ENCODE measurements around the gene CAMP.
"Not testable (repeated sequence)": the region's sequence is repeated elsewhere in the genome, so short reads cannot be mapped to it uniquely, and the experiment has no call there.

Gene CAMP, protein sequence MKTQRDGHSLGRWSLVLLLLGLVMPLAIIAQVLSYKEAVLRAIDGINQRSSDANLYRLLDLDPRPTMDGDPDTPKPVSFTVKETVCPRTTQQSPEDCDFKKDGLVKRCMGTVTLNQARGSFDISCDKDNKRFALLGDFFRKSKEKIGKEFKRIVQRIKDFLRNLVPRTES

GRCh38 chr3:48222616-48223513, at the start of gene CAMP:
TSS of gene CAMP (plus strand) at chr3:48223495. CDS start at chr3:48223512, 17 bp downstream.
- no peak for DNase-seq

DNA sequence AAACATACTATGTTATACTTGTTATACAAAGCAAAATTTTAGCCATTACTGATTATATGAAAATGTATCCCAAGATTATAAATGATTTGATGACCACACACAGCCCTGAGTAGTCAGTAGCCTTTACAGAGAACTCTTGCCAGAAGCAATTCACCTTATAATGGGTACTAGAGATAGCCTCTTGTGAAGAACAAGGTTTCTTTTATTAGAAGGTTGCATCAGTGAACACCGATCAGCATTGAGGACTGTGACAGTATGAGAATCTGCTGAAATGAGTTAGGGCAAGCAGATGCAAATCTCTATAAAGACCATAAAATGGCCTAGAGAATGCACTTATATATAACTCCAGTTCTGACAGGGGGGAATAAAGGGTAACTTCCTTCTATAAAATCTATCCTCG, 45.2 kb upstream of the CAMP start:
- no peak for DNase-seq

DNA sequence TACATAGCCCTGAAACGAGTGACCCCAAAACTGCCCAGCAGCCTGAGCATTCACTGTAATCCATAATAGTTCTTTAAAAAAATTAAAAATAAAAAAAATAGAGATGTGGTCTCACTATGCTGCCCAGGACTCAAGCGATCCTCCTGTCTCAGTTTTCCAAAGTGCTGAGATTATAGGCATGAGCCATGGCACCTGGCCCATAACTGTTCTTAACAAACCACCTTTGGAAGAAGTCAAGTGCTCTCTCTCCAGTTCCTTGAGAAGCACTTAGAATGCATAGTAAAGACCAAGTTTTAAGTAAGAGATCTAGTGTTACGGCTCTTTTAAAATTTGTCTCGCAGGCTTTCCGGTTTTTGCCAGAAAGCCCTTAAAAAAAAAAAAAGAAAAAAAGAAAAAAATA, 43.3 kb upstream of the CAMP start:
- no peak for DNase-seq

GRCh38 chr3:48180531-48181253, 42.6 kb upstream of the CAMP start:
- DNase-seq, result no peak

GRCh38 chr3:48184299-48184698, 39.0 kb upstream of the CAMP start:
- DNase-seq, result no peak

- DNase-seq, result no peak
Observed at GRCh38 chr3:48185129-48185528, 38.2 kb upstream of the CAMP start.

- no peak for DNase-seq
Observed at GRCh38 chr3:48186631-48187300, 36.5 kb upstream of the CAMP start.

- no peak for DNase-seq
Observed at GRCh38 chr3:48187301-48187578, 36.1 kb upstream of the CAMP start.

GRCh38 chr3:48187579-48188265, 35.6 kb upstream of the CAMP start:
- DNase-seq, result peak in 1 of 2 donors; percentile 1

GRCh38 chr3:48188266-48189201, 34.8 kb upstream of the CAMP start, which contains the start of gene CDC25A:
TSS of gene CDC25A (minus strand) at chr3:48188417. CDS start at chr3:48187947, 470 bp downstream.
- DNase-seq, result peak; percentile 90 to 91

GRCh38 chr3:48189321-48189720, 34.0 kb upstream of the CAMP start:
- DNase-seq, result no peak

DNA sequence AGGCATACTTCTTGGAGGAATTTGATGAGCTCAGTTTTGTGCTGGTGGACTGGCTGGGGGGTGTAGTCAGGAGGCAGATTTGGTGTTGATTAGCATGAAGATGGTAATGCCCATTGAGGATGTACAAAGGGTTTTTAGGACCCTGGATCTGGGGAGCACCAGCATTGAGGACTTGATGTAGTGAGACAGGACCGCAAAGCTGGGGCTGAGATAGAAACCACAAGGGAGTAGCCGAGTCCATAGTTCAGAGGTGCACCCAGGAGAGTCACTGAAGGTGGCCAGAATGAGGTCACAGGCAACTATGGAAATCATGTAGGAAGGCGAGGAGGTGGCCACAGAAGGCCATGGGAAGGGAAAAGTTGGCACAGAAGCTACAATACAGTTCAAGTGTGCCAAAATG, 32.4 kb upstream of the CAMP start:
- no peak for DNase-seq

- DNase-seq, result no peak
Observed at GRCh38 chr3:48194446-48195071, 28.7 kb upstream of the CAMP start.

DNA sequence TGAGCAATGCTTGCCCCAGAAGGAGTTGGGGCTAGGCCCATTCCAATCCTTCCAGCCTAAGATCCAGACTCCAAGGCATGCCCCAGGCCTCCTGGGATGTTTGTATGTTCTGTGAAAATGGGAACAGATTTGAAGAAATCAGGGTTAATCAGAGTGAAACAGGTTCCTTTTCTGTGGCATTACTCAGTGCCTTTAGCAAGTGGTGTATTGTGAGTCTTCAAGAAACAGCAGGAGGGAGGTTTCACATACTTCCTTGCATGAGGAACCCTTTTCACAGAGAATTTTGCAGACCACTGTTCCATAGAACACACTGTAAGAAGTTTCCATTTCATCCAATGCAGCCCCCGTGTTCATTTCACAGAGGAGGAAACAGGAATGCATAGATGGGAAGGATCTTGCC, 26.7 kb upstream of the CAMP start:
- no peak for DNase-seq

DNA sequence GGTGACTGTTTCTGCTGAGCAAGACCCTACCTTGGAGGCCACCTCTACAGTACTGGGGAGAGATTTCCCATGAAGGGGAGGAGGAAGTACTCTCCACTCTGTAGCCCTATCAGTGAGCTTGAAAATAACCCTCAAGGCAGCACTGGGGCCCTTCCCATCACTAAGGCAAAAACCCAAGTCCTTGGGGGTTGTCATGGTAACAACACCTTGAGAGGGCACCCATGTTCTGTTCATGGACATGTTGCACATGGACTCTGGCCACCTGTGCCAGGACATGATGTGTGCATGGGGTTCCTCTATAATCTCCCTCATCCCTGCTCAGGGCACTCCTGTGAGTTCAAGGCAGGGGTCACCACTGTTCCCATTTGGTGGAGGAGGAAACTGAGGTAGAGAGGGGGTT, 24.2 kb upstream of the CAMP start:
- no peak for DNase-seq

GRCh38 chr3:48202632-48203031, 20.7 kb upstream of the CAMP start:
- DNase-seq, result no peak

DNA sequence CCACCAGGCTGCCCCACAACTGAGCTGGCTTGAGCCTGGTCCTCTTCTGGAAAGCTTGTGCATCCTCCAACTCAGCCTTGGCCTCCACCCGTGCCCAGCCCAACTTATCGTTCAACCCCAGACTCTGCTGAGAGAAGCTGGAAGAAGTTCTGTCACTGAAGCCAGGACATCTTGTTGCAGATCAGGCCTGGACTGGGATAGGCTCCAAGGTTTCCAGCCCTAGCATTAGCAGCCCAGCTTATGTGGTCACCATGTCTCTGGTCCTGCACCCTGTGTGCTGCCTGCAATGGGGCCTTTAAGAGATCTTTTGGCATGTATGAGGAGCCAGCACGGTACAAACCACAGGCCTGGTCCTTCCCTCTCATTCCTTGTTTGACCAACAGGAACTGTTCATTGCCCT, 15.2 kb upstream of the CAMP start:
- DNase-seq, result no peak

DNA sequence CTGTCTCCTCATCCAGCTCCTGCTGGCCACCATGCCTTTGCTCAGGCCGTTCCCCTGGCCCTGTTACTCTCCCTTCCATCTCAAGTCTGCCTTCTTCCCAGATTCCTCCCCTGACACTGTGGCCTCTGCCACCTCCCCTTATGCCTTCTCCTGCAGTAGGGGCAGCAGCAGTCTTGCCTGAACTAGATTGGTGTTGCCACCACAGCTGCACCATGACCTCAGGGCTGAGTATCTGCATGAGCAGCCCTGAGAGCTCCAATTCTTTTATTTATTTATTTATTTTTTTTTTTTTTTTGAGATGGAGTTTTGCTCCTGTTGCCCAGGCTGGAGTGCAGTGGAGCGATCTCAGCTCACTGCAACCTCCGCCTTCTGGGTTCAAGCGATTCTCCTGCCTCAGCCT, 13.8 kb upstream of the CAMP start:
- DNase-seq, result no peak

GRCh38 chr3:48210534-48210933, 12.8 kb upstream of the CAMP start:
- DNase-seq, result not testable (repeated sequence)

GRCh38 chr3:48211776-48212175, 11.5 kb upstream of the CAMP start:
- DNase-seq, result not testable (repeated sequence)

DNA sequence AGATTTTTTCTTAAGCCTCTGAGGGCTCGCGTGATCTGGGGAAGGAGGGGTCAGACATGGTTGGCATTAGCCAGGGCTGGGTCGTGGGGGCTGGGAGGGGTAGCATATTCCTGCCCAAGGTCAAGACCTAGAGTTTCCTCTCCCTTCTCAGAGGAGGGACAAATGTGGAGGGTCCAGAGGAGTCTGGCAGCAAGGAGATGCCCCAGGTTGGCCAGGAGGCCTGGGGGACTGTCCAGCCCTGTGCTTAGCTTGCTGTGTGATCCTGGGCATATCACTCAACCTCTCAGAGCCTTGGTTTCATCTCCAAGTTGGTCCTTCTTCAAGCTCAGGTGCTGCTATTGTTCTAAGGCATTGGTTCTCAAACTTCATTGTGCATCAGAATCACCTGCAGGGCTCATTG, 9.1 kb upstream of the CAMP start:
- no peak for DNase-seq
